HepG2 (cell line): ENCODE results near the gene DSTN. TPM values are rescaled to one million over a fixed set of nuclear protein-coding genes. Genes with fewer than 3 reads are reported as not detected.

Experiments
- ATAC-seq: fragments of 200-7000 bp; cut with Tn5 transposase; 3 replicates; pipeline ENCODE4 v1.9.1; 2020; ENCODE audit warnings: mild to moderate bottlenecking, moderate library complexity
- BruUV-seq: library from RNA; stranded (reverse); fragments of 400-500 nt; replicated peaks from 2 replicates; lab custom pipeline; 2021; lab: Mats Ljungman, UMichigan
- CTCF ChIA-PET: fragments of 300-600 bp; formaldehyde crosslinking; extraction: SDS; loops from one replicate; lab custom pipeline; 2021; ENCODE audit warnings: low total read pairs, inconsistent platforms, low intra/inter-chr PET ratio; lab: Yijun Ruan, JAX
- POLR2A ChIA-PET: fragments of 350-600 bp; sonication (Branson Sonifier 250); formaldehyde crosslinking; loops from one replicate; lab custom pipeline; 2020; ENCODE audit warnings: antibody characterized with exemption, inconsistent platforms; lab: Yijun Ruan, JAX
- DNase-seq: peaks from one replicate; pipeline ENCODE4 v3.0.0-alpha.2; 2015; ENCODE audit warnings: low spot score
- FAIRE-seq: peaks from 3 replicates; lab custom pipeline; 2011; peaks lifted over from hg19 to GRCh38; lab: Jason Lieb, UNC
- H2AFZ ChIP-seq: one replicate; pipeline ENCODE4 v1.6.1; 2011; ENCODE audit warnings: low read length, inconsistent platforms
- H3K27ac ChIP-seq: fragments of 300-600 bp; 3 replicates; pipeline ENCODE4 v1.8.0; 2011; ENCODE audit warnings: mixed run types, mild to moderate bottlenecking, mixed read lengths, low read length, inconsistent platforms; ENCODE audit not compliant: insufficient read depth; ENCODE audit errors: extremely low read length
- H3K27me3 ChIP-seq, 2 experiments: fragments of 200-600 bp in 1 of 2; 2 replicates in 1 of 2; 3 replicates in 1 of 2; pipeline versions ENCODE4 v1.6.0 to v1.8.0; 2011; ENCODE audit warnings: low read length in 2 of 2, mild to moderate bottlenecking in 2 of 2, moderate library complexity in 2 of 2, inconsistent platforms in 1 of 2; ENCODE audit not compliant: insufficient read depth in 2 of 2, control insufficient read depth in 1 of 2
- H3K36me3 ChIP-seq, 2 experiments: fragments of 200-600 bp in 1 of 2; replicated peaks in 1 of 2; 2 replicates in 1 of 2; 3 replicates in 1 of 2; pipeline versions ENCODE4 v1.5.1 to v1.8.0; 2011; ENCODE audit warnings: low read length in 2 of 2, inconsistent platforms in 1 of 2; ENCODE audit not compliant: insufficient read depth in 2 of 2, control insufficient read depth in 1 of 2
- H3K4me1 ChIP-seq: 2 replicates; pipeline ENCODE4 v1.5.1; 2012; ENCODE audit warnings: low read length, inconsistent platforms; ENCODE audit not compliant: insufficient read depth
- H3K4me2 ChIP-seq: 2 replicates; pipeline ENCODE4 v1.6.0; 2011; ENCODE audit warnings: low read depth, low read length, inconsistent platforms
- H3K4me3 ChIP-seq, 3 experiments: fragments of 200-600 bp in 1 of 3; sonication (generic), shearing (Covaris generic) in 1 of 3; replicated peaks in 1 of 3; 2 replicates each; pipeline ENCODE4 v1.5.1; 2011 to 2016; ENCODE audit warnings: low read length in 3 of 3, inconsistent platforms in 2 of 3, low read depth in 2 of 3, mild to moderate bottlenecking in 2 of 3, control low read depth in 1 of 3, mixed read lengths in 1 of 3; ENCODE audit not compliant: insufficient read depth in 1 of 3
- H3K79me2 ChIP-seq: one replicate; pipeline ENCODE4 v1.6.1; 2011; ENCODE audit warnings: low read length, inconsistent platforms; ENCODE audit not compliant: insufficient read depth
- H3K9ac ChIP-seq: 2 replicates; pipeline ENCODE4 v1.6.0; 2011; ENCODE audit warnings: mild to moderate bottlenecking, low read depth, low read length, inconsistent platforms; ENCODE audit not compliant: insufficient read depth
- H3K9me3 ChIP-seq: 2 replicates; pipeline ENCODE4 v1.5.1; 2012; ENCODE audit warnings: mild to moderate bottlenecking, low read length
- H4K20me1 ChIP-seq: 2 replicates; pipeline ENCODE4 v1.6.0; 2011; ENCODE audit warnings: inconsistent platforms, mild to moderate bottlenecking, low read length, moderate library complexity; ENCODE audit not compliant: insufficient read depth
- AHR ChIP-seq: IDR thresholded peaks from 2 replicates; pipeline ENCODE4 v1.6.1; 2018; ENCODE audit warnings: missing genetic modification reagents, missing compliant biosample characterization
- AKAP8 ChIP-seq: sonication (generic); formaldehyde crosslinking; IDR thresholded peaks from 2 replicates; pipeline ENCODE4 v1.5.1; 2020; ENCODE audit warnings: mild to moderate bottlenecking, missing genetic modification reagents
- ASH2L ChIP-seq: fragments of 300-600, 200-600 bp; sonication (generic); IDR thresholded peaks from 2 replicates; pipeline ENCODE4 v1.7.0; 2017; ENCODE audit warnings: low read depth, mild to moderate bottlenecking, moderate library complexity, mixed read lengths, low read length; ENCODE audit not compliant: insufficient read length
- CBFB ChIP-seq: sonication (generic); formaldehyde crosslinking; IDR thresholded peaks from 2 replicates; pipeline ENCODE4 v1.4.0; 2020; ENCODE audit warnings: missing genetic modification reagents
- MTF2 ChIP-seq: sonication (generic); formaldehyde crosslinking; IDR thresholded peaks from 2 replicates; pipeline ENCODE4 v1.5.0; 2020; ENCODE audit warnings: missing genetic modification reagents, borderline replicate concordance
- POLR2A ChIP-seq, 2 experiments: IDR thresholded peaks; 2 replicates each; pipeline ENCODE4 v1.6.1; 2011; ENCODE audit warnings: low read depth in 2 of 2, low read length in 2 of 2, mild to moderate bottlenecking in 1 of 2, moderate library complexity in 1 of 2; ENCODE audit not compliant: insufficient read depth in 1 of 2
- RBAK ChIP-seq: sonication (generic); formaldehyde crosslinking; IDR thresholded peaks from 2 replicates; pipeline ENCODE4 v1.5.1; 2020; ENCODE audit warnings: mild to moderate bottlenecking, missing genetic modification reagents
- RBFOX2 ChIP-seq: fragments of 200-400 bp; formaldehyde crosslinking; IDR thresholded peaks from 2 replicates; pipeline ENCODE4 v1.6.1; 2017; ENCODE audit warnings: low read depth, mild to moderate bottlenecking, low read length
- ZFP41 ChIP-seq: sonication (generic); formaldehyde crosslinking; IDR thresholded peaks from 2 replicates; pipeline ENCODE4 v1.4.0; 2020; ENCODE audit warnings: mild to moderate bottlenecking, missing genetic modification reagents, borderline replicate concordance
- ZFP90 ChIP-seq: sonication (generic); formaldehyde crosslinking; IDR thresholded peaks from 2 replicates; pipeline ENCODE4 v1.8.0; 2022; ENCODE audit warnings: missing genetic modification reagents, mild to moderate bottlenecking, inconsistent platforms, borderline replicate concordance
- ZMYM3 ChIP-seq: sonication (generic); formaldehyde crosslinking; IDR thresholded peaks from 2 replicates; pipeline ENCODE4 v1.5.1; 2020; ENCODE audit warnings: mild to moderate bottlenecking, missing genetic modification reagents
- ZMYM4 ChIP-seq: sonication (generic); formaldehyde crosslinking; IDR thresholded peaks from 2 replicates; pipeline ENCODE4 v1.8.1; 2023; ENCODE audit warnings: mild to moderate bottlenecking, missing genetic modification reagents
- ZNF547 ChIP-seq: sonication (generic); formaldehyde crosslinking; IDR thresholded peaks from 2 replicates; pipeline ENCODE4 v1.5.1; 2020; ENCODE audit warnings: mild to moderate bottlenecking, missing genetic modification reagents
- ZSCAN25 ChIP-seq: sonication (generic); formaldehyde crosslinking; IDR thresholded peaks from 2 replicates; pipeline ENCODE4 v1.8.0; 2022; ENCODE audit warnings: mild to moderate bottlenecking, missing genetic modification reagents
- ZSCAN30 ChIP-seq: sonication (generic); formaldehyde crosslinking; IDR thresholded peaks from 2 replicates; pipeline ENCODE4 v1.5.0; 2020; ENCODE audit warnings: mild to moderate bottlenecking, missing genetic modification reagents
- WGBS: methylation state at CpG from one replicate; pipeline ENCODE4 v1.1.6; 2017; ENCODE audit warnings: low lambda C conversion rate; 5-methylcytosine and 5-hydroxymethylcytosine counted together
- in situ Hi-C: cut with HindIII; loops from 2 replicates; pipeline ENCODE4 v1.10.0; 2017; ENCODE audit warnings: low pct_unique_long_range_greater_than_20kb; ENCODE audit not compliant: extremely low pct_ligation_motif_present
- intact Hi-C: fragments of 100-400 bp; cut with micrococcal nuclease; formaldehyde crosslinking; loops from one replicate; pipeline ENCODE4 v1.10.0; 2022; ENCODE audit not compliant: unreplicated experiment
- polyA plus RNA-seq, 8 experiments: library from polyadenylated mRNA; depleted of rRNA in 3 of 8; stranded (reverse) in 7 of 8; unstranded in 1 of 8; fragments of >200 nt; fragmentation: Illumina TruSeq in 4 of 8; extraction: Trizol in 4 of 8; gene quantifications; 2 replicates each; pipeline versions ENCODE4 v1.2.1 to v1.2.3, GENCODE V29; 2011 to 2016; ENCODE audit warnings: low read depth in 4 of 8, missing spikeins in 1 of 8, mixed read lengths in 1 of 8; ENCODE audit not compliant: insufficient read depth in 1 of 8
- total RNA-seq, 5 experiments: library from RNA; depleted of rRNA; stranded (reverse); fragments of >200 nt; fragmentation: Illumina TruSeq; extraction: Trizol; gene quantifications; 2 replicates each; pipeline ENCODE4 v1.2.3, GENCODE V29; 2016; ENCODE audit warnings: low read depth in 1 of 5
- TF ChIP-seq, protein P1 (sequence below): IDR thresholded peaks from 2 replicates; pipeline ENCODE4 v1.6.1; 2018; ENCODE audit warnings: missing genetic modification reagents, mild to moderate bottlenecking, missing compliant biosample characterization
- TF ChIP-seq, protein P2 (sequence below): sonication (generic); formaldehyde crosslinking; IDR thresholded peaks from 2 replicates; pipeline ENCODE4 v1.4.0; 2020; ENCODE audit warnings: mild to moderate bottlenecking, missing genetic modification reagents, borderline replicate concordance

Gene DSTN
- total and polyA plus RNA-seq, 2 of the 13 experiments (the other 11 are each of a cell fraction or from before 2014, with no cell fraction given): 27.6 to 106 TPM

DNA sequence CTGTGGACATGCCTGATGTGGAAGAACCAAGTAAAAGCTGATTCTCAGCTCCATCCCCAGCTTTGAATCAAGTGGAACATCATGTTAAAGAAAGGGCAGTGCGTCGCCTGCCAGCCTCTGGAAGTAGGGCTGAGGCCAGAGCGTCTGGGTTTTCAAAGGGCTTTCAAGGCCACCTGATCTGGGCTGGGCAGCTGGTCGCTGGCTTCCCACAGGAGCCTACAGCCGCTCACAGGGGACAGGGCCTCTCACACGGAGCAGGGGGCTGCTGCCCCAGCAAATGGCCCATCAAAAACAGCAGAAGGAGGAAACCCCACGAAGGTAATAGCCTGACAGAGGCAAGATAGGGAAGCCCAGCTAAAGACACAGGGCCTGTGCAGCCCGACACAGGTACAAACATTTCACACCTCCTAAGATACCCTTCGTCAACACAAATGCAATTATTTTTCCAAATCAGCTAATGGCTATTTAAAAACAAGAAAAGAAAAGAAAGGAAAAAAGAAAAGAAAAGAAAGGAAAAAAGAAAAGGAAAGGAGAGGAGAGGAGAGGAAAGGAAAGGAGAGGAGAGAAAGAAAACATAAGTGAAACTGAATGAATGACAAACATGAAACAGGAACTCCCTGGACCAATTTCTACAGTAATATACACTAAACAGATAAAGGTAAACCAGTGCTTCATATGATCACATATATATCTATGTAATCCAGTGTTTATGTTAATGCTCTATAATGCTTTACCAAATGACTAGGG lies 87.4 kb downstream of the DSTN start (continued):
- TF ChIP-seq MTF2 (CRISPR knock-in tag): no peak
- no peak for TF ChIP-seq AHR
- TF ChIP-seq ZFP90: no peak
- TF ChIP-seq ASH2L: no peak
- no peak for TF ChIP-seq ZMYM4 (CRISPR knock-in tag)
- TF ChIP-seq ZFP41: no peak
- peak; percentile 21; the same call in 1 of the 2 replicates for TF ChIP-seq ZSCAN25 (CRISPR knock-in tag)
- TF ChIP-seq ZNF547 (CRISPR knock-in tag): no peak
- no peak for TF ChIP-seq CBFB

DNA sequence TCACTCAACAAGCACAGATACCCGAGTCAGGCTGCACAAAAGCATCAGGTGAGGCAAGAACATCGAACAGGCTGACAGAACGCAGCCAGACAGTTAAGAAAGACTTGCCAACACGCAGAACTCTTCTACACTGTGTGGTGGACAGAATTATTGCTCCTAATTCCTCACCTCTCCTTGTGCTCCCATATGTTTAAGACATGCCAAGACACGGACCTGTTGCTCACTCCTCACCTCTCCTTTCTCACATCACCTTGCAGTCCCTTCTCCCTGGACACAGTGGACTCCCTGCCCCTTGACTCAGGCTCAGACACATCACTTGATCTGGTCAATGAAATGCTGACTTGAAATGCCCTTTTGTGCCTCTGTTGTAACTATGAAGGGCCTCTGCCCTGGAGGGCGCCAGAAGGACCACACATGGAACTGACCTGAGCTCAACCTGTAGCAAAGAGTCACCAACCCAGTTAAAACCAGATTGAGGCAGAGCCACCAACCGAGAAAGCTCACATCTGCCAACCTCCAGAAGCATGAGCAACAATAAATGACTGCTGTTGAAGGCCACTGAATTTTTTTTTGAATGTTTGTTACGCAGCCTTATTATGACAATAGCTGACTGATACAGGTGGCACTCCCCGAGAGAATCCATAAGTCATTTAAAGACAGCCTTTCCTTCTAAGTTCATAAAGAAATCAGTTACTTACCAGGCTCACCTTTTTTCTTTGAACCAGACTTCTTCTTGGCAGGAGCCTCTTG lies 88.2 kb downstream of the DSTN start:
- no peak overlapping the region for H3K4me2 ChIP-seq
- no peak overlapping the region for H2AFZ ChIP-seq
- 94% methylated on average over 9 of the region's 9 CpGs for whole genome bisulfite sequencing
- peaks cover 53 to 75% of the 10 kb centered on the region in 2 experiments for H3K36me3 ChIP-seq
- H4K20me1 ChIP-seq: peaks cover 89% of the 10 kb centered on the region
- in situ Hi-C loops (no loop called here), intact Hi-C loops (loop anchor here (5.0 kb wide), 1 partner anchor 239 kb away; no protein-coding TSS in a partner anchor)
- ChIA-PET CTCF (interaction anchor here (2.1 kb wide), 1 partner anchor 240 kb away, joined by 7 read pairs; no protein-coding TSS in a partner anchor), POLR2A (no interaction called here)
- H3K9ac ChIP-seq: no peak overlapping the region
- no TSS peak for BruUV-seq
- peaks cover 82% of the 10 kb centered on the region for H3K79me2 ChIP-seq
- DNase-seq (no peak), FAIRE-seq (no peak), ATAC-seq (no peak; the same call in 2 of the 3 replicates)
- H3K27ac ChIP-seq: no peak overlapping the region
- H3K27me3 ChIP-seq: no peaks in the 10 kb centered on the region
- peaks cover 28% of the 10 kb centered on the region for H3K4me1 ChIP-seq
- H3K4me3 ChIP-seq: no peak overlapping the region
- H3K9me3 ChIP-seq: no peaks in the 10 kb centered on the region
- TF ChIP-seq, protein P1, sequence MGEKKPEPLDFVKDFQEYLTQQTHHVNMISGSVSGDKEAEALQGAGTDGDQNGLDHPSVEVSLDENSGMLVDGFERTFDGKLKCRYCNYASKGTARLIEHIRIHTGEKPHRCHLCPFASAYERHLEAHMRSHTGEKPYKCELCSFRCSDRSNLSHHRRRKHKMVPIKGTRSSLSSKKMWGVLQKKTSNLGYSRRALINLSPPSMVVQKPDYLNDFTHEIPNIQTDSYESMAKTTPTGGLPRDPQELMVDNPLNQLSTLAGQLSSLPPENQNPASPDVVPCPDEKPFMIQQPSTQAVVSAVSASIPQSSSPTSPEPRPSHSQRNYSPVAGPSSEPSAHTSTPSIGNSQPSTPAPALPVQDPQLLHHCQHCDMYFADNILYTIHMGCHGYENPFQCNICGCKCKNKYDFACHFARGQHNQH: no peak
- TF ChIP-seq RBFOX2 (0 out of 2 replicates have a peak, but pooled peaks have one; percentile 30), RBAK (CRISPR knock-in tag) (peak; percentile 100), ZSCAN30 (0 out of 2 replicates have a peak, but pooled peaks have one; percentile 52), AKAP8 (CRISPR knock-in tag) (no peak; the same call in 1 of the 2 replicates), POLR2A (IDR thresholded peaks at IDR 0.05; ENCODE audit: insufficient read depth in 1 of 2, low read depth in 2 of 2, low read length in 2 of 2) (peak; percentile 3 to 25; a peak in 1 of 4 replicates), ZMYM3 (peak; percentile 63)
- TF ChIP-seq, protein P2, sequence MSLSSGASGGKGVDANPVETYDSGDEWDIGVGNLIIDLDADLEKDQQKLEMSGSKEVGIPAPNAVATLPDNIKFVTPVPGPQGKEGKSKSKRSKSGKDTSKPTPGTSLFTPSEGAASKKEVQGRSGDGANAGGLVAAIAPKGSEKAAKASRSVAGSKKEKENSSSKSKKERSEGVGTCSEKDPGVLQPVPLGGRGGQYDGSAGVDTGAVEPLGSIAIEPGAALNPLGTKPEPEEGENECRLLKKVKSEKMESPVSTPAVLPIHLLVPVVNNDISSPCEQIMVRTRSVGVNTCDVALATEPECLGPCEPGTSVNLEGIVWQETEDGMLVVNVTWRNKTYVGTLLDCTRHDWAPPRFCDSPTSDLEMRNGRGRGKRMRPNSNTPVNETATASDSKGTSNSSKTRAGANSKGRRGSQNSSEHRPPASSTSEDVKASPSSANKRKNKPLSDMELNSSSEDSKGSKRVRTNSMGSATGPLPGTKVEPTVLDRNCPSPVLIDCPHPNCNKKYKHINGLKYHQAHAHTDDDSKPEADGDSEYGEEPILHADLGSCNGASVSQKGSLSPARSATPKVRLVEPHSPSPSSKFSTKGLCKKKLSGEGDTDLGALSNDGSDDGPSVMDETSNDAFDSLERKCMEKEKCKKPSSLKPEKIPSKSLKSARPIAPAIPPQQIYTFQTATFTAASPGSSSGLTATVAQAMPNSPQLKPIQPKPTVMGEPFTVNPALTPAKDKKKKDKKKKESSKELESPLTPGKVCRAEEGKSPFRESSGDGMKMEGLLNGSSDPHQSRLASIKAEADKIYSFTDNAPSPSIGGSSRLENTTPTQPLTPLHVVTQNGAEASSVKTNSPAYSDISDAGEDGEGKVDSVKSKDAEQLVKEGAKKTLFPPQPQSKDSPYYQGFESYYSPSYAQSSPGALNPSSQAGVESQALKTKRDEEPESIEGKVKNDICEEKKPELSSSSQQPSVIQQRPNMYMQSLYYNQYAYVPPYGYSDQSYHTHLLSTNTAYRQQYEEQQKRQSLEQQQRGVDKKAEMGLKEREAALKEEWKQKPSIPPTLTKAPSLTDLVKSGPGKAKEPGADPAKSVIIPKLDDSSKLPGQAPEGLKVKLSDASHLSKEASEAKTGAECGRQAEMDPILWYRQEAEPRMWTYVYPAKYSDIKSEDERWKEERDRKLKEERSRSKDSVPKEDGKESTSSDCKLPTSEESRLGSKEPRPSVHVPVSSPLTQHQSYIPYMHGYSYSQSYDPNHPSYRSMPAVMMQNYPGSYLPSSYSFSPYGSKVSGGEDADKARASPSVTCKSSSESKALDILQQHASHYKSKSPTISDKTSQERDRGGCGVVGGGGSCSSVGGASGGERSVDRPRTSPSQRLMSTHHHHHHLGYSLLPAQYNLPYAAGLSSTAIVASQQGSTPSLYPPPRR (CRISPR knock-in tag): no peak
